Astrocyte of the cerebellum (primary cell): Measurements from ENCODE around the gene NOP58.
"Not testable (repeated sequence)": the region's sequence is repeated elsewhere in the genome, so short reads cannot be mapped to it uniquely, and the experiment has no call there.

Source experiments
- DNase-seq: peaks from one replicate; pipeline ENCODE4 v3.0.0-alpha.2; 2011; ENCODE audit warnings: low read depth
- H3K4me3 ChIP-seq: 2 replicates; pipeline ENCODE4 v1.5.1; 2011; ENCODE audit warnings: mild to moderate bottlenecking, low read depth, low read length, moderate library complexity
- in situ Hi-C: cut with HindIII; loops from 2 replicates; pipeline ENCODE4 v1.10.0; 2017; ENCODE audit warnings: low sequenced_read_pairs
- TF ChIP-seq, protein P1 (sequence below): IDR thresholded peaks from 2 replicates; pipeline ENCODE4 v1.5.1; 2012; ENCODE audit warnings: low read length, low read depth, moderate library complexity, mild to moderate bottlenecking; ENCODE audit errors: missing control alignments

NOP58 gene

DNA sequence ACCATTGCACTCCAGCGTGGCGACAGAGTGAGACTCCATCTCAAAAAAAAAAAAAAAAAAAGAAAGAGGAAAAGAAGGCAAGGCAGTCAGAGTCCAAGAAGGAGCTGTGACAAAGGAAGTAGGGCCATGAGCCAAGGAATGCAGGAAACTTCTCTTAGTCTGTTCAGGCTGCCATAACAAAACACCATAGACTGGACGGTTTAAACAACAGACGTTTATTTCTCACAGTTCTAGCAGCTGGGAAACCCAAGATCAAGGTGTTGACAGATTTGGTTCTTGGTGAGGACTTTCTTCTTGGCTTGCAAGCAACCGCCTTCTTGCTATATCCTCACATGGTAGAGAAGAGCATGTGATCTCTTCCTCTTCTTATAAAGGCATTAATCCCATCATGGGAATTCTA is 14.1 kb upstream of the NOP58 start:
- in situ Hi-C loops: no loop called here
- TF ChIP-seq, protein P1, sequence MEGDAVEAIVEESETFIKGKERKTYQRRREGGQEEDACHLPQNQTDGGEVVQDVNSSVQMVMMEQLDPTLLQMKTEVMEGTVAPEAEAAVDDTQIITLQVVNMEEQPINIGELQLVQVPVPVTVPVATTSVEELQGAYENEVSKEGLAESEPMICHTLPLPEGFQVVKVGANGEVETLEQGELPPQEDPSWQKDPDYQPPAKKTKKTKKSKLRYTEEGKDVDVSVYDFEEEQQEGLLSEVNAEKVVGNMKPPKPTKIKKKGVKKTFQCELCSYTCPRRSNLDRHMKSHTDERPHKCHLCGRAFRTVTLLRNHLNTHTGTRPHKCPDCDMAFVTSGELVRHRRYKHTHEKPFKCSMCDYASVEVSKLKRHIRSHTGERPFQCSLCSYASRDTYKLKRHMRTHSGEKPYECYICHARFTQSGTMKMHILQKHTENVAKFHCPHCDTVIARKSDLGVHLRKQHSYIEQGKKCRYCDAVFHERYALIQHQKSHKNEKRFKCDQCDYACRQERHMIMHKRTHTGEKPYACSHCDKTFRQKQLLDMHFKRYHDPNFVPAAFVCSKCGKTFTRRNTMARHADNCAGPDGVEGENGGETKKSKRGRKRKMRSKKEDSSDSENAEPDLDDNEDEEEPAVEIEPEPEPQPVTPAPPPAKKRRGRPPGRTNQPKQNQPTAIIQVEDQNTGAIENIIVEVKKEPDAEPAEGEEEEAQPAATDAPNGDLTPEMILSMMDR: no peak
- no peak overlapping the region for H3K4me3 ChIP-seq
- no peak for DNase-seq

DNA sequence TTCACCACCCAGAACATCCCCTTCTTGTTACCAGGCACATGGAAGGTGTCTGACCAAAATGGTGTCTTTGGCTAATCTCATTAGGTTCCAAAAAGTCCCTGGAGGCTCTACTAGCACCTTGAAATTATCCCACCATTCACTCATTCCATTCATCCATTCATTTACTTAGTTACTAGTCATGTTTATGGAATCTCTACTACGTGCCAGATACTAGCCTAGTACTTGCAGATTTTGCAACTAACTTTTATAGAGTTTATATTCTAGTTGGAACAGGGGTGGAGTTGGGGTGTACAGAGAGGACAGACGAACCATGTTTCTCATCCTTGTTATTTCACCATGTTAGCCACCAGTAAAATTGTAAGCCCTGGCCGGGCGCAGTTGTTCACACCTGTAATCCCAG is 4.0 kb upstream of the NOP58 start:
- no peak for DNase-seq
- TF ChIP-seq, protein P1: no peak
- no peak overlapping the region for H3K4me3 ChIP-seq
- in situ Hi-C loops: no loop called here

GRCh38 chr2:202267495-202267894 is 1.9 kb downstream of the NOP58 start:
- in situ Hi-C loops: no loop called here
- DNase-seq: no peak
- TF ChIP-seq, protein P1: no peak
- H3K4me3 ChIP-seq: peak overlapping the region; percentile 99

GRCh38 chr2:202269585-202269984 is 4.0 kb downstream of the NOP58 start:
- DNase-seq: no peak
- in situ Hi-C loops: no loop called here
- TF ChIP-seq, protein P1: no peak
- H3K4me3 ChIP-seq: no peak overlapping the region

GRCh38 chr2:202270487-202270886 is 4.9 kb downstream of the NOP58 start:
- no peak for DNase-seq
- TF ChIP-seq, protein P1: no peak
- in situ Hi-C loops: no loop called here
- no peak overlapping the region for H3K4me3 ChIP-seq

GRCh38 chr2:202276078-202276720 is 10.6 kb downstream of the NOP58 start:
- in situ Hi-C loops, H3K4me3 ChIP-seq, DNase-seq: not testable (repeated sequence)

- no peak overlapping the region for H3K4me3 ChIP-seq
- in situ Hi-C loops: no loop called here
- TF ChIP-seq, protein P1: no peak
- no peak for DNase-seq
These were observed 12.6 kb downstream of the NOP58 start for GRCh38 chr2:202278036-202278760.
